ENCODE results near the gene MB21D2. TPM values are rescaled to one million over a fixed set of nuclear protein-coding genes. Genes with fewer than 3 reads are reported as not detected.

Gene MB21D2
- total RNA-seq, 1 experiment from 2014 or later = 19.7 TPM

DNA sequence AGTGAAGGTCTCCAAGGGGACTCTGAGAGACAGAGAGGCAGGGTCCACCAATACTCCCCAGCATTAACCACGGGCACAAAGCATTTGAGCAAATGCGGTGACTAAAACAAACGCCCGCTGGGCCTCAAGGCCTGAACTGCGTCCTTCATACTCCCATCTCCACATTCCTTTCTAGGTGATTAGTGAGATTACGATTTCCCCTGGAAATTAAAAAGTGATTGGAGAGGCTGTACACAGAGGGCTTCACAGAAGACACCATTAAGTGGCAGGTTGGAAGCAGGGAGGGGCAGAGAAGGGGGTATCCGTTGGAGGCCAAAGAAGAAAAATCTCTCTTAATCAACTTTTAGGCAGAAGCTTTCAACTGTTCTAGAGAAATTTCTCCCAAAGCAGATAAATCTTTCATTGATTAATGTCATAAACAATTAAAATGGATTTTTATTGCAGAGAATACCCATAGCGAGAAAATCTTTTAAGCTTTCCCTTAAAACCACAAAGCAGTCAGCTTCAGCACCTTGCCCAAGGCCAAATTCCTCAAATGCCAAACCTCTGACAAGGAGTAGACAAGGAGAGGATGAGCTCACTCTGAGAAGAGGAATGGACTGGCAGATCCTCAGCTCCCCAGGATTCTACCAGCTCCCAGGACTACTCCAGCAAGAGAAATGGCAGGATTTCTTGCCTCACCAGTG lies 38.2 kb downstream of the MB21D2 start:
- POLR2A ChIA-PET = interaction anchor here (1.1 to 1.2 kb wide), 2 partner anchors 10 to 38 kb away, joined by 3 to 8 read pairs; partner anchors contain the start of gene MB21D2
- Mint-ChIP-seq H3K27me3 (ENCODE audit: low read depth) (no peaks in the 10 kb centered on the region), H3K4me1 (peaks cover 65% of the 10 kb centered on the region), H3K36me3 (no peaks in the 10 kb centered on the region; the same call in 1 of the 2 replicates), H3K27ac (peak overlapping the region; percentile 95), H3K4me3 (peak overlapping the region; percentile 16; the same call in 1 of the 2 replicates), H3K9me3 (no peaks in the 10 kb centered on the region)
- peak; percentile 92 for ATAC-seq
- CTCF ChIA-PET = interaction anchor here (0.7 to 1.7 kb wide), 5 partner anchors 9 to 62 kb away, joined by 3 to 10 read pairs (median 6); partner anchors contain the start of gene MB21D2
- TF ChIP-seq FOXP1 (CRISPR knock-in tag; IDR thresholded peaks at IDR 0.05; ENCODE audit: borderline replicate concordance) (no peak), ARID4B (CRISPR knock-in tag; IDR thresholded peaks at IDR 0.05; ENCODE audit: borderline replicate concordance) (no peak), ZNF416 (CRISPR knock-in tag; IDR thresholded peaks at IDR 0.05) (peak; percentile 98), ELF4 (CRISPR knock-in tag; IDR thresholded peaks at IDR 0.05; ENCODE audit: low read depth) (no peak), ZNF281 (CRISPR knock-in tag; IDR thresholded peaks at IDR 0.05) (no peak), RORB (CRISPR knock-in tag; IDR thresholded peaks at IDR 0.05) (no peak)
- TF ChIP-seq, protein P1, sequence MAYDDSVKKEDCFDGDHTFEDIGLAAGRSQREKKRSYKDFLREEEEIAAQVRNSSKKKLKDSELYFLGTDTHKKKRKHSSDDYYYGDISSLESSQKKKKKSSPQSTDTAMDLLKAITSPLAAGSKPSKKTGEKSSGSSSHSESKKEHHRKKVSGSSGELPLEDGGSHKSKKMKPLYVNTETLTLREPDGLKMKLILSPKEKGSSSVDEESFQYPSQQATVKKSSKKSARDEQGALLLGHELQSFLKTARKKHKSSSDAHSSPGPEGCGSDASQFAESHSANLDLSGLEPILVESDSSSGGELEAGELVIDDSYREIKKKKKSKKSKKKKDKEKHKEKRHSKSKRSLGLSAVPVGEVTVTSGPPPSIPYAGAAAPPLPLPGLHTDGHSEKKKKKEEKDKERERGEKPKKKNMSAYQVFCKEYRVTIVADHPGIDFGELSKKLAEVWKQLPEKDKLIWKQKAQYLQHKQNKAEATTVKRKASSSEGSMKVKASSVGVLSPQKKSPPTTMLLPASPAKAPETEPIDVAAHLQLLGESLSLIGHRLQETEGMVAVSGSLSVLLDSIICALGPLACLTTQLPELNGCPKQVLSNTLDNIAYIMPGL (CRISPR knock-in tag; IDR thresholded peaks at IDR 0.05) = no peak
- peak; percentile 53 for DNase-seq (ENCODE audit: low spot score)

DNA sequence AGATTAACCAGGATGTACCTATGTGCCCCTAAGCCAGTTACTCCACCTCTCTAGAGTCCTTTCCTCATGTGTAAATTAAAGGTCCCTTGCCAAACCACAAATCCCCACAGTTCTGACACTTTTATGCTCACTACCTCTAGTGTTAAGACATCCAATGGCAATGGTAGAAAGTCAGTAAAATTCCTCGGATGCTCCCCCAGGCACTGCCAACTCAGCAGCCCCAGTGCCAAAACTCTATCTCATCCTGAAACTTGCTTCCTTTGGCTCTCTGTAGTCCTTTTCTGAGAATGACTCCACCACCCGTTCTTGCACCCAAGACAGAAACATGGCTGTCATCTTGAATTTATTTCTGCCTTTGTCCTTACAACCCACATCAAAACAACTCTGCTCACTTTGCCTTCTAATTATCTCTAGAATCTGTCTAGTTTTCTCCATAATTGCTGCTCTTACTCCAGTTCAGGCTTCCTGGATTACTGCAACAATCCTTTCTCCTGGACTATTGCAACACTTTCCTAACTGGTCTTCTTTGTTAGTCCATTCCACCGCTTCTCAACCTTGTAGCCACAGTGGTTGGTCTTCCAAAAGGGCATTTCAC lies 41.6 kb downstream of the MB21D2 start:
- DNase-seq (ENCODE audit: low spot score) = no peak
- no peaks in the 10 kb centered on the region for H3K27me3 Mint-ChIP-seq (ENCODE audit: low read depth)
- ATAC-seq = no peak
- peaks cover 58% of the 10 kb centered on the region for H3K4me1 Mint-ChIP-seq
- ChIA-PET POLR2A (no interaction called here), CTCF (no interaction called here)
- H3K27ac Mint-ChIP-seq = no peak overlapping the region; the same call in 1 of the 2 replicates
- no peaks in the 10 kb centered on the region for H3K36me3 Mint-ChIP-seq
- H3K9me3 Mint-ChIP-seq = no peaks in the 10 kb centered on the region
- no peak overlapping the region for H3K4me3 Mint-ChIP-seq
- TF ChIP-seq CREB1 (CRISPR knock-in tag; IDR thresholded peaks at IDR 0.05) = no peak
- no peak for TF ChIP-seq RORB (CRISPR knock-in tag; IDR thresholded peaks at IDR 0.05)
- no peak for TF ChIP-seq AR (CRISPR knock-in tag; IDR thresholded peaks at IDR 0.05)
- TF ChIP-seq ZNF317 (CRISPR knock-in tag; IDR thresholded peaks at IDR 0.05; ENCODE audit: borderline replicate concordance, low read depth) = no peak
- TF ChIP-seq, protein P2, sequence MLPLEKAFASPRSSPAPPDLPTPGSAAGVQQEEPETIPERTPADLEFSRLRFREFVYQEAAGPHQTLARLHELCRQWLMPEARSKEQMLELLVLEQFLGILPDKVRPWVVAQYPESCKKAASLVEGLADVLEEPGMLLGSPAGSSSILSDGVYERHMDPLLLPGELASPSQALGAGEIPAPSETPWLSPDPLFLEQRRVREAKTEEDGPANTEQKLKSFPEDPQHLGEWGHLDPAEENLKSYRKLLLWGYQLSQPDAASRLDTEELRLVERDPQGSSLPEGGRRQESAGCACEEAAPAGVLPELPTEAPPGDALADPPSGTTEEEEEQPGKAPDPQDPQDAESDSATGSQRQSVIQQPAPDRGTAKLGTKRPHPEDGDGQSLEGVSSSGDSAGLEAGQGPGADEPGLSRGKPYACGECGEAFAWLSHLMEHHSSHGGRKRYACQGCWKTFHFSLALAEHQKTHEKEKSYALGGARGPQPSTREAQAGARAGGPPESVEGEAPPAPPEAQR (CRISPR knock-in tag; IDR thresholded peaks at IDR 0.05) = no peak
- no peak for TF ChIP-seq ARID4B (CRISPR knock-in tag; IDR thresholded peaks at IDR 0.05; ENCODE audit: borderline replicate concordance)
- TF ChIP-seq ZNF219 (CRISPR knock-in tag; IDR thresholded peaks at IDR 0.05; ENCODE audit: borderline replicate concordance) = no peak
- no peak for TF ChIP-seq JUN (CRISPR knock-in tag; IDR thresholded peaks at IDR 0.05)
- no peak for TF ChIP-seq RELA (CRISPR knock-in tag; IDR thresholded peaks at IDR 0.05; ENCODE audit: borderline replicate concordance)

Measured in WTC11 (cell line).